HepG2 (cell line): ENCODE results near the gene ZNF24. TPM values are rescaled to one million over a fixed set of nuclear protein-coding genes. Genes with fewer than 3 reads are reported as not detected.
A peak's percentile ranks its signal among the peaks of the same experiment; 100 is the strongest.

Source experiments
- CBFB ChIP-seq: sonication (generic); formaldehyde crosslinking; IDR thresholded peaks from 2 replicates; pipeline ENCODE4 v1.4.0; 2020; ENCODE audit warnings: missing genetic modification reagents
- ELF3 ChIP-seq: IDR thresholded peaks from 2 replicates; pipeline ENCODE4 v1.6.1; 2016; ENCODE audit warnings: missing genetic modification reagents, missing compliant biosample characterization
- FLYWCH1 ChIP-seq: sonication (generic); formaldehyde crosslinking; IDR thresholded peaks from 2 replicates; pipeline ENCODE4 v1.8.1; 2023; ENCODE audit warnings: mild to moderate bottlenecking, missing genetic modification reagents
- HOXA5 ChIP-seq: sonication (generic); formaldehyde crosslinking; IDR thresholded peaks from 2 replicates; pipeline ENCODE4 v1.4.0; 2020; ENCODE audit warnings: missing genetic modification reagents
- MYNN ChIP-seq: sonication (generic); formaldehyde crosslinking; IDR thresholded peaks from 2 replicates; pipeline ENCODE4 v1.4.0; 2020; ENCODE audit warnings: mild to moderate bottlenecking, low read depth, missing genetic modification reagents
- SOX5 ChIP-seq: IDR thresholded peaks from 2 replicates; pipeline ENCODE4 v1.6.1; 2016; ENCODE audit warnings: borderline replicate concordance
- SRSF1 ChIP-seq: fragments of 200-400 bp; formaldehyde crosslinking; optimal IDR thresholded peaks from 2 replicates; pipeline ENCODE3; 2017; ENCODE audit warnings: mild to moderate bottlenecking, low read depth, low read length, moderate library complexity
- TBX3 ChIP-seq: fragments of 450-650 bp; IDR thresholded peaks from 2 replicates; pipeline ENCODE4 v1.6.1; 2017; ENCODE audit warnings: antibody characterized with exemption, mild to moderate bottlenecking, inconsistent platforms, borderline replicate concordance
- TOE1 ChIP-seq: sonication (generic); formaldehyde crosslinking; IDR thresholded peaks from 2 replicates; pipeline ENCODE4 v1.4.0; 2020; ENCODE audit warnings: mild to moderate bottlenecking, missing genetic modification reagents
- ZNF30 ChIP-seq: sonication (generic); formaldehyde crosslinking; IDR thresholded peaks from 2 replicates; pipeline ENCODE4 v1.5.0; 2020; ENCODE audit warnings: mild to moderate bottlenecking, missing genetic modification reagents
- ZNF670 ChIP-seq: sonication (generic); formaldehyde crosslinking; IDR thresholded peaks from 2 replicates; pipeline ENCODE4 v1.8.0; 2022; ENCODE audit warnings: mild to moderate bottlenecking, missing genetic modification reagents, borderline replicate concordance
- ZNF75D ChIP-seq: sonication (generic); formaldehyde crosslinking; IDR thresholded peaks from 2 replicates; pipeline ENCODE4 v1.8.1; 2023; ENCODE audit warnings: missing genetic modification reagents, mild to moderate bottlenecking, borderline replicate concordance
- ZNF768 ChIP-seq: sonication (generic); formaldehyde crosslinking; IDR thresholded peaks from 2 replicates; pipeline ENCODE4 v1.4.0; 2020; ENCODE audit warnings: missing genetic modification reagents
- ZNF781 ChIP-seq: sonication (generic); formaldehyde crosslinking; IDR thresholded peaks from 2 replicates; pipeline ENCODE4 v1.5.1; 2020; ENCODE audit warnings: borderline replicate concordance, mild to moderate bottlenecking, missing genetic modification reagents; ENCODE audit errors: not compliant biosample characterization
- polyA plus RNA-seq, 8 experiments: library from polyadenylated mRNA; depleted of rRNA in 3 of 8; stranded (reverse) in 7 of 8; unstranded in 1 of 8; fragments of >200 nt; fragmentation: Illumina TruSeq in 4 of 8; extraction: Trizol in 4 of 8; gene quantifications; 2 replicates each; pipeline versions ENCODE4 v1.2.1 to v1.2.3, GENCODE V29; 2011 to 2016; ENCODE audit warnings: low read depth in 4 of 8, missing spikeins in 1 of 8, mixed read lengths in 1 of 8; ENCODE audit not compliant: insufficient read depth in 1 of 8
- total RNA-seq, 5 experiments: library from RNA; depleted of rRNA; stranded (reverse); fragments of >200 nt; fragmentation: Illumina TruSeq; extraction: Trizol; gene quantifications; 2 replicates each; pipeline ENCODE4 v1.2.3, GENCODE V29; 2016; ENCODE audit warnings: low read depth in 1 of 5
- TF ChIP-seq, protein P1 (sequence below): sonication (generic); formaldehyde crosslinking; IDR thresholded peaks from 2 replicates; pipeline ENCODE4 v1.4.0; 2020; ENCODE audit warnings: mild to moderate bottlenecking, missing genetic modification reagents
- TF ChIP-seq, protein P2 (sequence below): sonication (generic); IDR thresholded peaks from 2 replicates; pipeline ENCODE4 v1.6.1; 2016; ENCODE audit warnings: low read depth, borderline replicate concordance
- TF ChIP-seq, protein P3 (sequence below): sonication (generic); formaldehyde crosslinking; IDR thresholded peaks from 2 replicates; pipeline ENCODE4 v1.8.0; 2022; ENCODE audit warnings: missing genetic modification reagents, mild to moderate bottlenecking, inconsistent platforms, borderline replicate concordance
- TF ChIP-seq, protein P4 (sequence below): IDR thresholded peaks from 2 replicates; pipeline ENCODE4 v1.6.1; 2016
- TF ChIP-seq, protein P5 (sequence below): IDR thresholded peaks from 2 replicates; pipeline ENCODE4 v1.6.1; 2012; ENCODE audit warnings: low read length, improper control_type of control experiment
- TF ChIP-seq, protein P6 (sequence below): sonication (generic); formaldehyde crosslinking; IDR thresholded peaks from 2 replicates; pipeline ENCODE4 v1.4.0; 2020; ENCODE audit warnings: mild to moderate bottlenecking, missing genetic modification reagents

Gene ZNF24
- total and polyA plus RNA-seq, 2 of the 13 experiments (the other 11 are each of a cell fraction or from before 2014, with no cell fraction given): 19.5 to 41.1 TPM

DNA sequence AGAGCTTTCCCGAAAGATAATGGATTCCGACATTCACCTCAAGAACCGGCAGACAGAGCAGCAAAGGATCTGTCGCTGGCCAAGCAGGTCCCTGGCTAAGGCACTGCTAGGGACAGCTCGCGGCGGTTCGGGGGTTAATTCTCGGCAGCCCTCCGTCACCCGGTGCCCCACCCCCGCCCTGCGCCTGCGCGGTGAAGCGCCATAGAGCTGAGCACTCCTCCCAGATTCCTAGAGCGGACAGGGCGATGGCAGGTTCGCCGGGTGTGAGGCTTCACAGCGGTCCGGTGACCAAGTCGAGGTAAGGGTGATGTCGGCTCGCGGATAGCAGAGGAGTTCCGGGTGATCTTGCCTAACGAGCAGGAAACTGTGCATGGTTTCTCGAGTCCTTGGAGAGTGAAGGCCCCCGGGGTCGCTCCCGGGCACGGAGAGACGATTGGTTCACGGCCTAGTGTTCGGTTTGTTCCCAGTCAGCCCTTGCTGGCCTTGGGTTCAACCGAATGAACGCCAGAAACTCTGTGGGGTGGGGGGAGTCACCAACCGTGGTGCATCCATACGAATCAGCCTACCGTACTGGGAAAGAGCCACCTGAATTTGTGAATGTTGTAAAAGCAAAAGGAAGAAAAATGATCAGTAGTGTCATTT, 54.0 kb downstream of the ZNF24 start, which contains the start of gene ZSCAN30 (continued):
- TF ChIP-seq, protein P1, sequence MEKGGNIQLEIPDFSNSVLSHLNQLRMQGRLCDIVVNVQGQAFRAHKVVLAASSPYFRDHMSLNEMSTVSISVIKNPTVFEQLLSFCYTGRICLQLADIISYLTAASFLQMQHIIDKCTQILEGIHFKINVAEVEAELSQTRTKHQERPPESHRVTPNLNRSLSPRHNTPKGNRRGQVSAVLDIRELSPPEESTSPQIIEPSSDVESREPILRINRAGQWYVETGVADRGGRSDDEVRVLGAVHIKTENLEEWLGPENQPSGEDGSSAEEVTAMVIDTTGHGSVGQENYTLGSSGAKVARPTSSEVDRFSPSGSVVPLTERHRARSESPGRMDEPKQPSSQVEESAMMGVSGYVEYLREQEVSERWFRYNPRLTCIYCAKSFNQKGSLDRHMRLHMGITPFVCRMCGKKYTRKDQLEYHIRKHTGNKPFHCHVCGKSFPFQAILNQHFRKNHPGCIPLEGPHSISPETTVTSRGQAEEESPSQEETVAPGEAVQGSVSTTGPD (CRISPR knock-in tag): peak; percentile 62; the same call in 1 of the 2 replicates
- TF ChIP-seq ZNF781 (CRISPR knock-in tag) (peak; percentile 95), CBFB (CRISPR knock-in tag) (peak; percentile 83; the same call in 1 of the 2 replicates), MYNN (CRISPR knock-in tag) (no peak), TBX3 (0 out of 2 replicates have a peak, but pooled peaks have one; percentile 33), ZNF30 (CRISPR knock-in tag) (peak; percentile 92), SOX5 (CRISPR knock-in tag) (0 out of 2 replicates have a peak, but pooled peaks have one; percentile 65), FLYWCH1 (no peak), ZNF768 (CRISPR knock-in tag) (peak; percentile 84), ELF3 (CRISPR knock-in tag) (0 out of 2 replicates have a peak, but pooled peaks have one; percentile 41), HOXA5 (CRISPR knock-in tag) (peak; percentile 43; the same call in 1 of the 2 replicates), TOE1 (CRISPR knock-in tag) (peak; percentile 17; the same call in 1 of the 2 replicates), SRSF1 (no peak), ZNF670 (CRISPR knock-in tag) (peak; percentile 98), ZNF75D (no peak)
- TF ChIP-seq, protein P2, sequence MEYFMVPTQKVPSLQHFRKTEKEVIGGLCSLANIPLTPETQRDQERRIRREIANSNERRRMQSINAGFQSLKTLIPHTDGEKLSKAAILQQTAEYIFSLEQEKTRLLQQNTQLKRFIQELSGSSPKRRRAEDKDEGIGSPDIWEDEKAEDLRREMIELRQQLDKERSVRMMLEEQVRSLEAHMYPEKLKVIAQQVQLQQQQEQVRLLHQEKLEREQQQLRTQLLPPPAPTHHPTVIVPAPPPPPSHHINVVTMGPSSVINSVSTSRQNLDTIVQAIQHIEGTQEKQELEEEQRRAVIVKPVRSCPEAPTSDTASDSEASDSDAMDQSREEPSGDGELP: peak; percentile 66; the same call in 1 of the 2 replicates
- TF ChIP-seq, protein P3, sequence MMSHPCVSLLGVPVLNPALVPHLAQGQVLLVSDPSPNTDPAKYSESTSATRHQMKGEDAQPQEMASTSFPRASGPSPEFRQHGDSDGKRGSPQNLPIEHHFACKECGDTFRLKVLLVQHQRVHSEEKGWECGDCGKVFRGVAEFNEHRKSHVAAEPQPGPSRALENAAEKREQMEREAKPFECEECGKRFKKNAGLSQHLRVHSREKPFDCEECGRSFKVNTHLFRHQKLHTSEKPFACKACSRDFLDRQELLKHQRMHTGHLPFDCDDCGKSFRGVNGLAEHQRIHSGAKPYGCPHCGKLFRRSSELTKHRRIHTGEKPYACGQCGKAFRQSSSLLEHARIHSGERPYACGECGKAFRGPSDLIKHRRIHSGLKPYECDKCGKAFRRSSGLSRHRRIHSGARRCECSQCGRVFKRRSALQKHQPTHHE: peak; percentile 97; the same call in 1 of the 2 replicates
- TF ChIP-seq, protein P4, sequence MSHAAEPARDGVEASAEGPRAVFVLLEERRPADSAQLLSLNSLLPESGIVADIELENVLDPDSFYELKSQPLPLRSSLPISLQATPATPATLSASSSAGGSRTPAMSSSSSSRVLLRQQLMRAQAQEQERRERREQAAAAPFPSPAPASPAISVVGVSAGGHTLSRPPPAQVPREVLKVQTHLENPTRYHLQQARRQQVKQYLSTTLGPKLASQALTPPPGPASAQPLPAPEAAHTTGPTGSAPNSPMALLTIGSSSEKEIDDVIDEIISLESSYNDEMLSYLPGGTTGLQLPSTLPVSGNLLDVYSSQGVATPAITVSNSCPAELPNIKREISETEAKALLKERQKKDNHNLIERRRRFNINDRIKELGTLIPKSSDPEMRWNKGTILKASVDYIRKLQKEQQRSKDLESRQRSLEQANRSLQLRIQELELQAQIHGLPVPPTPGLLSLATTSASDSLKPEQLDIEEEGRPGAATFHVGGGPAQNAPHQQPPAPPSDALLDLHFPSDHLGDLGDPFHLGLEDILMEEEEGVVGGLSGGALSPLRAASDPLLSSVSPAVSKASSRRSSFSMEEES: 0 out of 2 replicates have a peak, but pooled peaks have one; percentile 16
- TF ChIP-seq, protein P5, sequence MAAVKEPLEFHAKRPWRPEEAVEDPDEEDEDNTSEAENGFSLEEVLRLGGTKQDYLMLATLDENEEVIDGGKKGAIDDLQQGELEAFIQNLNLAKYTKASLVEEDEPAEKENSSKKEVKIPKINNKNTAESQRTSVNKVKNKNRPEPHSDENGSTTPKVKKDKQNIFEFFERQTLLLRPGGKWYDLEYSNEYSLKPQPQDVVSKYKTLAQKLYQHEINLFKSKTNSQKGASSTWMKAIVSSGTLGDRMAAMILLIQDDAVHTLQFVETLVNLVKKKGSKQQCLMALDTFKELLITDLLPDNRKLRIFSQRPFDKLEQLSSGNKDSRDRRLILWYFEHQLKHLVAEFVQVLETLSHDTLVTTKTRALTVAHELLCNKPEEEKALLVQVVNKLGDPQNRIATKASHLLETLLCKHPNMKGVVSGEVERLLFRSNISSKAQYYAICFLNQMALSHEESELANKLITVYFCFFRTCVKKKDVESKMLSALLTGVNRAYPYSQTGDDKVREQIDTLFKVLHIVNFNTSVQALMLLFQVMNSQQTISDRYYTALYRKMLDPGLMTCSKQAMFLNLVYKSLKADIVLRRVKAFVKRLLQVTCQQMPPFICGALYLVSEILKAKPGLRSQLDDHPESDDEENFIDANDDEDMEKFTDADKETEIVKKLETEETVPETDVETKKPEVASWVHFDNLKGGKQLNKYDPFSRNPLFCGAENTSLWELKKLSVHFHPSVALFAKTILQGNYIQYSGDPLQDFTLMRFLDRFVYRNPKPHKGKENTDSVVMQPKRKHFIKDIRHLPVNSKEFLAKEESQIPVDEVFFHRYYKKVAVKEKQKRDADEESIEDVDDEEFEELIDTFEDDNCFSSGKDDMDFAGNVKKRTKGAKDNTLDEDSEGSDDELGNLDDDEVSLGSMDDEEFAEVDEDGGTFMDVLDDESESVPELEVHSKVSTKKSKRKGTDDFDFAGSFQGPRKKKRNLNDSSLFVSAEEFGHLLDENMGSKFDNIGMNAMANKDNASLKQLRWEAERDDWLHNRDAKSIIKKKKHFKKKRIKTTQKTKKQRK: no peak
- TF ChIP-seq, protein P6, sequence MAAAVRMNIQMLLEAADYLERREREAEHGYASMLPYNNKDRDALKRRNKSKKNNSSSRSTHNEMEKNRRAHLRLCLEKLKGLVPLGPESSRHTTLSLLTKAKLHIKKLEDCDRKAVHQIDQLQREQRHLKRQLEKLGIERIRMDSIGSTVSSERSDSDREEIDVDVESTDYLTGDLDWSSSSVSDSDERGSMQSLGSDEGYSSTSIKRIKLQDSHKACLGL: peak; percentile 96
